ENCODE measurements around the gene ZBTB44.

DNA sequence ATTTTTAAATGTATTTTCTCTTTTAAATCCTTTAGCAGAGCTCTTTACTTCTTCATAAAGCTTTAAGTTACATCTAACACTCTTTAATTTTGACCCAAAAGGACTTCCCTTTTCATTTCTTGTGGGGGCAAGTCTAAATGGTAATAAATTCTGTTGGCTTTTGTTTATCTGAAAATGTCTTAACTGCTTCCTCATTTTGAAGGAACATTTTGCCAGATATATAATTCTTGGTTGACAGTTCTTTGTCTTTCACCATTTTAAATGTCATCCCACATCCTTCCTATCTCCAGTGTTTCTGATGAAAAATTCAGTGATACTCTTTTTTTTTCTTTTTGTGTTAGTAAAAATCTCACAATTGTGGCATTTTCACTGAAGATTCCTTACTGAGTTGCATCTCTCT, 44.7 kb upstream of the ZBTB44 start:
- TF ChIP-seq, protein P1, sequence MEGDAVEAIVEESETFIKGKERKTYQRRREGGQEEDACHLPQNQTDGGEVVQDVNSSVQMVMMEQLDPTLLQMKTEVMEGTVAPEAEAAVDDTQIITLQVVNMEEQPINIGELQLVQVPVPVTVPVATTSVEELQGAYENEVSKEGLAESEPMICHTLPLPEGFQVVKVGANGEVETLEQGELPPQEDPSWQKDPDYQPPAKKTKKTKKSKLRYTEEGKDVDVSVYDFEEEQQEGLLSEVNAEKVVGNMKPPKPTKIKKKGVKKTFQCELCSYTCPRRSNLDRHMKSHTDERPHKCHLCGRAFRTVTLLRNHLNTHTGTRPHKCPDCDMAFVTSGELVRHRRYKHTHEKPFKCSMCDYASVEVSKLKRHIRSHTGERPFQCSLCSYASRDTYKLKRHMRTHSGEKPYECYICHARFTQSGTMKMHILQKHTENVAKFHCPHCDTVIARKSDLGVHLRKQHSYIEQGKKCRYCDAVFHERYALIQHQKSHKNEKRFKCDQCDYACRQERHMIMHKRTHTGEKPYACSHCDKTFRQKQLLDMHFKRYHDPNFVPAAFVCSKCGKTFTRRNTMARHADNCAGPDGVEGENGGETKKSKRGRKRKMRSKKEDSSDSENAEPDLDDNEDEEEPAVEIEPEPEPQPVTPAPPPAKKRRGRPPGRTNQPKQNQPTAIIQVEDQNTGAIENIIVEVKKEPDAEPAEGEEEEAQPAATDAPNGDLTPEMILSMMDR (conservative IDR thresholded peaks at IDR 0.05 in 1 of 2, IDR thresholded peaks at IDR 0.05 in 1 of 2; ENCODE audit: low read depth in 1 of 2, low read length in 2 of 2) = no peak
- TF ChIP-seq EZH2 (IDR thresholded peaks at IDR 0.05; ENCODE audit: low read length, missing control alignments) = no peak

Measured in fibroblast of lung (primary cell).